T-cell (primary cell): Measurements from ENCODE around the gene TAS2R1. TPM values are rescaled to one million over a fixed set of nuclear protein-coding genes. Genes with fewer than 3 reads are reported as not detected.

ENCODE experiments used
- ATAC-seq, 4 experiments: fragments of 200-7000 bp in 3 of 4; fragments of 150-1000 bp in 1 of 4; cut with Tn5 transposase; replicated peaks in 1 of 4; 1 replicate in 3 of 4; 2 replicates in 1 of 4; pipeline ENCODE4 v1.10.0; 2021; ENCODE audit warnings: moderate library complexity in 3 of 4, mild to moderate bottlenecking in 2 of 4, moderate number of reproducible peaks in 1 of 4
- CTCF ChIA-PET, 2 donors: fragments of 300-600 bp; sonication (Branson Sonifier 250); formaldehyde crosslinking; loops; one replicate each; lab custom pipeline; 2022; ENCODE audit warnings: antibody characterized with exemption in 2 of 2; lab: Charles Lee
- POLR2A ChIA-PET, 2 donors: fragments of 300-600 bp; sonication (Branson Sonifier 250); formaldehyde crosslinking; loops; one replicate each; lab custom pipeline; 2022; ENCODE audit warnings: antibody characterized with exemption in 2 of 2; lab: Charles Lee
- DNase-seq, 35 experiments: peaks; one replicate each; pipeline versions ENCODE4 v3.0.0 to v3.0.0-alpha.2; 2013 to 2023
- H3K27ac ChIP-seq: one replicate; pipeline ENCODE4 v1.5.1; 2013; ENCODE audit warnings: low read length
- H3K27me3 ChIP-seq, 2 experiments: replicated peaks in 1 of 2; 1 replicate in 1 of 2; 2 replicates in 1 of 2; pipeline versions ENCODE4 v1.6.1 to v1.7.0; 2013; ENCODE audit warnings: low read length in 1 of 2, mixed read lengths in 1 of 2; ENCODE audit not compliant: control insufficient read depth in 2 of 2, insufficient read depth in 2 of 2; ENCODE audit errors: extremely low read depth in 1 of 2
- H3K36me3 ChIP-seq, 2 donors: 1 replicate in 1 of 2; 2 replicates in 1 of 2; pipeline versions ENCODE4 v1.6.1 to v1.7.0; 2013; ENCODE audit warnings: low read length in 1 of 2; ENCODE audit not compliant: control insufficient read depth in 2 of 2, insufficient read depth in 1 of 2; ENCODE audit errors: extremely low read depth in 1 of 2
- H3K4me1 ChIP-seq, 2 experiments: 1 replicate in 1 of 2; 2 replicates in 1 of 2; pipeline versions ENCODE4 v1.6.1 to v1.7.0; 2013; ENCODE audit warnings: low read length in 2 of 2, mixed read lengths in 1 of 2; ENCODE audit not compliant: insufficient read depth in 2 of 2, control insufficient read depth in 1 of 2; ENCODE audit errors: extremely low read depth in 1 of 2
- H3K4me3 ChIP-seq, 2 donors: 1 replicate in 1 of 2; 2 replicates in 1 of 2; pipeline versions ENCODE4 v1.5.1 to v1.7.0; 2013; ENCODE audit warnings: mild to moderate bottlenecking in 2 of 2, low read length in 1 of 2, moderate library complexity in 1 of 2; ENCODE audit not compliant: control insufficient read depth in 1 of 2; ENCODE audit errors: extremely low read depth in 1 of 2
- H3K9me3 ChIP-seq: 2 replicates; pipeline ENCODE4 v1.7.0; 2013
- H3K27ac Mint-ChIP-seq, 2 donors: one replicate each; pipeline ENCODE4 v1.8.0; 2020 to 2021; ENCODE audit warnings: mild to moderate bottlenecking in 2 of 2, mixed read lengths in 2 of 2
- H3K27me3 Mint-ChIP-seq, 2 donors: one replicate each; pipeline ENCODE4 v1.8.0; 2021 to 2022; ENCODE audit warnings: mixed read lengths in 2 of 2
- H3K36me3 Mint-ChIP-seq: one replicate; pipeline ENCODE4 v1.8.0; 2021; ENCODE audit warnings: mixed read lengths
- H3K4me1 Mint-ChIP-seq, 3 donors: one replicate each; pipeline ENCODE4 v1.8.0; 2020 to 2022; ENCODE audit warnings: mixed read lengths in 3 of 3, mild to moderate bottlenecking in 1 of 3
- H3K4me3 Mint-ChIP-seq, 3 donors: one replicate each; pipeline ENCODE4 v1.8.0; 2020 to 2022; ENCODE audit warnings: mild to moderate bottlenecking in 3 of 3, mixed read lengths in 3 of 3, moderate library complexity in 3 of 3
- H3K9me3 Mint-ChIP-seq, 3 donors: one replicate each; pipeline ENCODE4 v1.8.0; 2020 to 2022; ENCODE audit warnings: mixed read lengths in 3 of 3
- WGBS: methylation state at CpG from one replicate; pipeline ENCODE4 v1.1.5; 2013; ENCODE audit warnings: missing lambda C conversion rate; ENCODE audit not compliant: insufficient coverage; 5-methylcytosine and 5-hydroxymethylcytosine counted together
- total RNA-seq, 35 experiments: library from RNA in 6 of 35; stranded (reverse) in 6 of 35; fragments of 120-200 nt in 1 of 35; gene quantifications; one replicate each; pipeline versions ENCODE4 v1.2.1 to v1.2.4 and lab custom pipeline; 2013 to 2026

The TAS2R1 gene
- total RNA-seq, 5 donors from 2014 or later (not counting 1 experiment from before 2014, with no cell fraction given) = not detected

- Mint-ChIP-seq H3K27ac (no peak overlapping the region), H3K36me3 (no peaks in the 10 kb centered on the region), H3K27me3 (peaks cover 0 to 4% of the 10 kb centered on the region in 2 donors), H3K4me3 (no peak overlapping the region), H3K9me3 (peaks cover 0 to 17% (median 3%) of the 10 kb centered on the region in 3 donors), H3K4me1 (no peaks in the 10 kb centered on the region)
- H3K27me3 ChIP-seq = no peaks in the 10 kb centered on the region
- DNase-seq = no peak
- H3K9me3 ChIP-seq = no peaks in the 10 kb centered on the region
- no peaks in the 10 kb centered on the region for H3K36me3 ChIP-seq
- POLR2A ChIA-PET = no interaction called here
- no peak for ATAC-seq
- H3K4me1 ChIP-seq = no peaks in the 10 kb centered on the region
- WGBS = 71% methylated on average over 3 of the region's 6 CpGs
- no peak overlapping the region for H3K4me3 ChIP-seq
- no peak overlapping the region for H3K27ac ChIP-seq
- CTCF ChIA-PET = no interaction called here
These were observed 41.9 kb downstream of the TAS2R1 start for GRCh38 chr5:9588254-9588653.

GRCh38 chr5:9587135-9587534, 43.0 kb downstream of the TAS2R1 start:
- DNase-seq (no peak), ATAC-seq (no peak)
- POLR2A ChIA-PET = no interaction called here
- Histone ChIP-seq H3K4me1 (no peaks in the 10 kb centered on the region), H3K36me3 (no peaks in the 10 kb centered on the region), H3K9me3 (no peaks in the 10 kb centered on the region), H3K4me3 (no peak overlapping the region), H3K27me3 (no peaks in the 10 kb centered on the region), H3K27ac (no peak overlapping the region)
- Mint-ChIP-seq H3K27ac (no peak overlapping the region), H3K27me3 (peaks cover 0 to 4% of the 10 kb centered on the region in 2 donors), H3K4me1 (no peaks in the 10 kb centered on the region), H3K4me3 (no peak overlapping the region), H3K36me3 (no peaks in the 10 kb centered on the region), H3K9me3 (peaks cover 0 to 9% (median 8%) of the 10 kb centered on the region in 3 donors)
- CTCF ChIA-PET = no interaction called here

GRCh38 chr5:9582406-9582805, 47.7 kb downstream of the TAS2R1 start:
- Histone ChIP-seq H3K36me3 (no peaks in the 10 kb centered on the region), H3K4me1 (no peaks in the 10 kb centered on the region), H3K4me3 (no peak overlapping the region), H3K9me3 (no peaks in the 10 kb centered on the region), H3K27ac (no peak overlapping the region), H3K27me3 (no peaks in the 10 kb centered on the region)
- DNase-seq = no peak
- ChIA-PET CTCF (no interaction called here), POLR2A (no interaction called here)
- Mint-ChIP-seq H3K4me1 (no peaks in the 10 kb centered on the region), H3K27ac (no peak overlapping the region), H3K9me3 (peaks cover 2 to 14% (median 3%) of the 10 kb centered on the region in 3 donors), H3K27me3 (no peaks in the 10 kb centered on the region), H3K4me3 (no peak overlapping the region), H3K36me3 (no peaks in the 10 kb centered on the region)
- ATAC-seq = no peak
- no CpG with 5 or more reads among the region's 2 CpGs for WGBS

Other genes starting within 250 kb of the TAS2R1 start
- 1 to 10 TPM in 4 of 5 donors, under 1 TPM in 1; 0.60 to 5.1 (median 1.5) TPM for gene SEMA5A, start 84.3 kb downstream of the TAS2R1 start, total RNA-seq